Measurements from ENCODE around the gene MT1M.

MT1M gene

GRCh38 chr16:56591377-56592060 lies 40.9 kb upstream of the MT1M start:
- ChIA-PET CTCF (interaction anchor here (1.3 kb wide), 1 partner anchor 9 kb away, joined by 3 read pairs; no protein-coding TSS in a partner anchor), POLR2A (ENCODE audit: low non-redundant PET) (no interaction called here)
- DNase-seq (ENCODE audit: low spot score): no peak

GRCh38 chr16:56593573-56594291 lies 38.7 kb upstream of the MT1M start:
- no peak for TF ChIP-seq CTCF (conservative IDR thresholded peaks at IDR 0.05; ENCODE audit: low read depth)
- no peak overlapping the region for H3K27ac ChIP-seq
- DNase-seq (ENCODE audit: low spot score): no peak
- CTCF ChIA-PET: interaction anchor here (0.5 kb wide), 1 partner anchor 1060 kb away, joined by 4 read pairs; no protein-coding TSS in a partner anchor
- POLR2A ChIA-PET (ENCODE audit: low non-redundant PET): no interaction called here

More at GRCh38 chr16:56591377-56592060, 40.9 kb upstream of the MT1M start:
- TF ChIP-seq CTCF (conservative IDR thresholded peaks at IDR 0.05; ENCODE audit: low read depth): no peak
- no peak overlapping the region for H3K27ac ChIP-seq

GRCh38 chr16:56594292-56594619 lies 38.2 kb upstream of the MT1M start:
- ChIA-PET POLR2A (ENCODE audit: low non-redundant PET) (no interaction called here), CTCF (no interaction called here)
- DNase-seq (ENCODE audit: low spot score): no peak
- no peak for TF ChIP-seq CTCF (conservative IDR thresholded peaks at IDR 0.05; ENCODE audit: low read depth)
- H3K27ac ChIP-seq: no peak overlapping the region

- peak; percentile 62 for DNase-seq (ENCODE audit: low spot score)
- ChIA-PET POLR2A (ENCODE audit: low non-redundant PET) (no interaction called here), CTCF (interaction anchor here (0.6 to 1.2 kb wide), 17 partner anchors 9 to 1391 kb away, joined by 3 to 14 read pairs (median 3); partner anchors contain the start of gene MT1E)
- no peak overlapping the region for H3K27ac ChIP-seq
- peak; percentile 82 for TF ChIP-seq CTCF (conservative IDR thresholded peaks at IDR 0.05; ENCODE audit: low read depth)
Measured at GRCh38 chr16:56600398-56600999, 32.0 kb upstream of the MT1M start.

GRCh38 chr16:56601325-56601724 lies 31.1 kb upstream of the MT1M start:
- no peak for TF ChIP-seq CTCF (conservative IDR thresholded peaks at IDR 0.05; ENCODE audit: low read depth)
- ChIA-PET CTCF (interaction anchor here (0.6 to 1.2 kb wide), 7 partner anchors 24 to 1096 kb away, joined by 3 to 5 read pairs (median 4); no protein-coding TSS in a partner anchor), POLR2A (ENCODE audit: low non-redundant PET) (no interaction called here)
- no peak for DNase-seq (ENCODE audit: low spot score)
- peak overlapping the region; percentile 22; the same call in 1 of the 2 replicates for H3K27ac ChIP-seq

- TF ChIP-seq CTCF (conservative IDR thresholded peaks at IDR 0.05; ENCODE audit: low read depth): no peak; the same call in 1 of the 2 replicates
- CTCF ChIA-PET: interaction anchor here (0.6 to 1.4 kb wide), 7 partner anchors 71 to 100 kb away, joined by 3 to 9 read pairs (median 4); no protein-coding TSS in a partner anchor
- H3K27ac ChIP-seq: peak overlapping the region; percentile 55
- POLR2A ChIA-PET (ENCODE audit: low non-redundant PET): interaction anchor here (0.7 kb wide), 1 partner anchor 80 kb away, joined by 3 read pairs; no protein-coding TSS in a partner anchor
- no peak for DNase-seq (ENCODE audit: low spot score)
Measured at GRCh38 chr16:56603589-56603988, 28.9 kb upstream of the MT1M start.
